Measurements from ENCODE around the gene CROCC.
A peak's percentile ranks its signal among the peaks of the same experiment; 100 is the strongest.

The CROCC gene

GRCh38 chr1:16970132-16970910, 48.6 kb downstream of the CROCC start:
- Histone ChIP-seq H3K36me3 (peaks cover 15 to 59% (median 24%) of the 10 kb centered on the region in 3 donors), H3K27me3 (no peaks in the 10 kb centered on the region), H3K4me3 (no peak overlapping the region), H3K27ac (no peak overlapping the region), H3K4me1 (peaks cover 0 to 33% (median 24%) of the 10 kb centered on the region in 4 donors), H3K9me3 (no peaks in the 10 kb centered on the region)
- DNase-seq, result no peak
- TF ChIP-seq CTCF (IDR thresholded peaks at IDR 0.05), result no peak
- intact Hi-C loops (cut with DNase I; ENCODE audit: low total_unique reads), result no loop called here

- Histone ChIP-seq H3K4me1 (peaks cover 0 to 37% (median 25%) of the 10 kb centered on the region in 4 donors), H3K36me3 (peaks cover 4 to 47% (median 11%) of the 10 kb centered on the region in 3 donors), H3K27ac (peak overlapping the region; percentile 50 to 57), H3K4me3 (no peak overlapping the region), H3K9me3 (no peaks in the 10 kb centered on the region), H3K27me3 (no peaks in the 10 kb centered on the region)
- DNase-seq, result peak; percentile 48 to 79
- TF ChIP-seq CTCF (IDR thresholded peaks at IDR 0.05), result no peak
- intact Hi-C loops (cut with DNase I; ENCODE audit: low total_unique reads), result no loop called here
Measured at GRCh38 chr1:16971341-16972188, 49.8 kb downstream of the CROCC start.

- intact Hi-C loops (cut with DNase I; ENCODE audit: low total_unique reads), result no loop called here
- peaks cover 0 to 29% (median 18%) of the 10 kb centered on the region in 4 donors for H3K4me1 ChIP-seq
- no peak overlapping the region for H3K4me3 ChIP-seq
- no peaks in the 10 kb centered on the region for H3K9me3 ChIP-seq
- no peak for DNase-seq
- peaks cover 0 to 40% (median 7%) of the 10 kb centered on the region in 3 donors for H3K36me3 ChIP-seq
- peak overlapping the region; percentile 50 to 57 for H3K27ac ChIP-seq
- no peak for TF ChIP-seq CTCF (IDR thresholded peaks at IDR 0.05)
- H3K27me3 ChIP-seq, result no peaks in the 10 kb centered on the region
Measured at GRCh38 chr1:16972189-16972895, 50.6 kb downstream of the CROCC start.

- DNase-seq, result no peak
- intact Hi-C loops (cut with DNase I; ENCODE audit: low total_unique reads), result no loop called here
- H3K36me3 ChIP-seq, result peaks cover 0 to 34% (median 1%) of the 10 kb centered on the region in 3 donors
Measured at GRCh38 chr1:16973215-16973614, 51.5 kb downstream of the CROCC start.

More at GRCh38 chr1:16973215-16973614, 51.5 kb downstream of the CROCC start:
- Histone ChIP-seq H3K9me3 (no peaks in the 10 kb centered on the region), H3K27me3 (no peaks in the 10 kb centered on the region), H3K4me3 (no peak overlapping the region), H3K27ac (no peak overlapping the region), H3K4me1 (peaks cover 0 to 30% (median 24%) of the 10 kb centered on the region in 4 donors)
- no peak for TF ChIP-seq CTCF (IDR thresholded peaks at IDR 0.05)

All from tibial artery (tissue), 4 donors.